ENCODE data around the gene LRTM2. TPM values are rescaled to one million over a fixed set of nuclear protein-coding genes. Genes with fewer than 3 reads are reported as not detected.

LRTM2 gene
- polyA plus RNA-seq, 1 donor, result 0.13 TPM

GRCh38 chr12:1845427-1845826 lies 25.1 kb downstream of the LRTM2 start:
- no CpG with 5 or more reads among the region's 14 CpGs for WGBS (ENCODE audit: insufficient coverage, low lambda C conversion rate)
- DNase-seq, result no peak
- Histone ChIP-seq H3K4me3 (ENCODE audit: low read length) (no peak overlapping the region), H3K36me3 (ENCODE audit: control insufficient read depth, insufficient read depth, low read length) (no peaks in the 10 kb centered on the region), H3K27ac (ENCODE audit: low read length) (no peak overlapping the region), H3K9me3 (ENCODE audit: control insufficient read depth, low read depth, low read length) (no peaks in the 10 kb centered on the region), H3K27me3 (ENCODE audit: control insufficient read depth, insufficient read depth, low read length) (peaks cover 8% of the 10 kb centered on the region), H3K4me1 (ENCODE audit: control insufficient read depth, insufficient read depth, low read length) (no peaks in the 10 kb centered on the region)

GRCh38 chr12:1845886-1846285 lies 25.5 kb downstream of the LRTM2 start:
- no peak overlapping the region for H3K27ac ChIP-seq (ENCODE audit: low read length)
- H3K4me1 ChIP-seq (ENCODE audit: control insufficient read depth, insufficient read depth, low read length), result no peaks in the 10 kb centered on the region
- WGBS (ENCODE audit: insufficient coverage, low lambda C conversion rate), result no CpG with 5 or more reads among the region's 5 CpGs
- H3K27me3 ChIP-seq (ENCODE audit: control insufficient read depth, insufficient read depth, low read length), result peaks cover 8% of the 10 kb centered on the region
- no peaks in the 10 kb centered on the region for H3K36me3 ChIP-seq (ENCODE audit: control insufficient read depth, insufficient read depth, low read length)
- H3K4me3 ChIP-seq (ENCODE audit: low read length), result no peak overlapping the region
- no peak for DNase-seq
- no peaks in the 10 kb centered on the region for H3K9me3 ChIP-seq (ENCODE audit: control insufficient read depth, low read depth, low read length)

DNA sequence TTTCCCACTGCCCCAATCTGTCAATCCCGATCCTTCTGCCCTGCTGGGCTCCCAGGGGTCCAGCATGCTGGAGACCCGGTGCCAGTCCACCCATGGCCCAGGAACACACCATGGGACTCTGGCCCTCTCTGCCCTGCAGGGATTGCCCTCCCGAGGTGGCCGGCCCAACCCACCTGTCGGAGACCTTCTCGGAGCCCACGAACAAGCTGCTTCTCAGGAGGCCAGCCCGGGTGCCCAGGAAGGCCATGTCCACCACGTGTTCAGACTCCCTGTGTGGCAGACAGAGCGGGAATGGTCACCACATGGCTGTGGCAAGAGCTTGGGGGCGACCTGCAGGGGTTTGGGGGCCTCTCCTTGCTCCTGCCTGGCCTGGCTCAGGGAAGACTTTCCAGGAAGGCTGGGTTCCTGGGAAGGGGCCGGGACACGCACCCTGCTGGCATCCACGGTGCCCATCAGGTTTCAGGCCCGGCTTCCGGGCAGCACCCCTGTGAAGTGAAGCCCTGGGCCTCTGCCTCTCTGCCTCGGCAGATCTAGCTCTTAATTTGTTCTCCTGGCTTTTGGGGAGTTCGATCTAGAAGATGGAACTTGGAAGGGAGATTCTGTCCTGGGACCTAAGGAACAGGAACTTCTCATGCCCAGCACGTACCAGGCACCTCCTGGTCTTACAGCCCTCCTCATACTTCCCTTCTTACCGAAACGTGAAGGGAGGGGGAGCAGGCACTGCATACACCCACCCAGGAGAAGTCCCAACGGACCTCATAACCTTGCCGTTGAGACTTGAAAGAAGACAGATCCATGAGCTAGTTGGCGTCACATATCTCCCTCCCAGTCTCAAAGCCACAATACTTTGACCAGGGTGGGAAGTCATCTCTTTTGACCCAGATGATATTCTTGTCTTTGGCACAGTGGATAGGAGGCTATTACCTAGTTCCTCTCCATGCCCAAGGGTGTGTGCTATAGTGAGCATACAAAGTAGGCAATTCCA lies 26.3 kb downstream of the LRTM2 start:
- DNase-seq, result no peak
- no peaks in the 10 kb centered on the region for H3K9me3 ChIP-seq (ENCODE audit: control insufficient read depth, low read depth, low read length)
- H3K4me1 ChIP-seq (ENCODE audit: control insufficient read depth, insufficient read depth, low read length), result no peaks in the 10 kb centered on the region
- H3K27me3 ChIP-seq (ENCODE audit: control insufficient read depth, insufficient read depth, low read length), result peaks cover 8% of the 10 kb centered on the region
- WGBS (ENCODE audit: insufficient coverage, low lambda C conversion rate), result no CpG with 5 or more reads among the region's 24 CpGs
- no peaks in the 10 kb centered on the region for H3K36me3 ChIP-seq (ENCODE audit: control insufficient read depth, insufficient read depth, low read length)
- no peak overlapping the region for H3K4me3 ChIP-seq (ENCODE audit: low read length)
- H3K27ac ChIP-seq (ENCODE audit: low read length), result no peak overlapping the region

GRCh38 chr12:1847411-1847810 lies 27.0 kb downstream of the LRTM2 start:
- Histone ChIP-seq H3K36me3 (ENCODE audit: control insufficient read depth, insufficient read depth, low read length) (no peaks in the 10 kb centered on the region), H3K4me1 (ENCODE audit: control insufficient read depth, insufficient read depth, low read length) (no peaks in the 10 kb centered on the region), H3K27ac (ENCODE audit: low read length) (no peak overlapping the region), H3K27me3 (ENCODE audit: control insufficient read depth, insufficient read depth, low read length) (peaks cover 8% of the 10 kb centered on the region), H3K9me3 (ENCODE audit: control insufficient read depth, low read depth, low read length) (no peaks in the 10 kb centered on the region), H3K4me3 (ENCODE audit: low read length) (no peak overlapping the region)
- WGBS (ENCODE audit: insufficient coverage, low lambda C conversion rate), result no CpG with 5 or more reads among the region's 4 CpGs
- no peak for DNase-seq

- H3K4me3 ChIP-seq (ENCODE audit: low read length), result no peak overlapping the region
- H3K27me3 ChIP-seq (ENCODE audit: control insufficient read depth, insufficient read depth, low read length), result peaks cover 4% of the 10 kb centered on the region
- no peak for DNase-seq
- 52% methylated on average over 3 of the region's 10 CpGs for WGBS (ENCODE audit: insufficient coverage, low lambda C conversion rate)
- no peaks in the 10 kb centered on the region for H3K9me3 ChIP-seq (ENCODE audit: control insufficient read depth, low read depth, low read length)
- H3K27ac ChIP-seq (ENCODE audit: low read length), result no peak overlapping the region
- no peaks in the 10 kb centered on the region for H3K4me1 ChIP-seq (ENCODE audit: control insufficient read depth, insufficient read depth, low read length)
- H3K36me3 ChIP-seq (ENCODE audit: control insufficient read depth, insufficient read depth, low read length), result no peaks in the 10 kb centered on the region
These were observed 27.8 kb downstream of the LRTM2 start for GRCh38 chr12:1848146-1848545.

- Histone ChIP-seq H3K27me3 (ENCODE audit: control insufficient read depth, insufficient read depth, low read length) (no peaks in the 10 kb centered on the region), H3K36me3 (ENCODE audit: control insufficient read depth, insufficient read depth, low read length) (no peaks in the 10 kb centered on the region), H3K4me3 (ENCODE audit: low read length) (no peak overlapping the region), H3K4me1 (ENCODE audit: control insufficient read depth, insufficient read depth, low read length) (no peaks in the 10 kb centered on the region), H3K9me3 (ENCODE audit: control insufficient read depth, low read depth, low read length) (no peaks in the 10 kb centered on the region), H3K27ac (ENCODE audit: low read length) (no peak overlapping the region)
- DNase-seq, result no peak
- no CpG with 5 or more reads among the region's 6 CpGs for WGBS (ENCODE audit: insufficient coverage, low lambda C conversion rate)
These were observed 28.4 kb downstream of the LRTM2 start for GRCh38 chr12:1848745-1849144.

GRCh38 chr12:1851151-1851701 lies 30.9 kb downstream of the LRTM2 start:
- H3K4me3 ChIP-seq (ENCODE audit: low read length), result no peak overlapping the region
- WGBS (ENCODE audit: insufficient coverage, low lambda C conversion rate), result 50% methylated on average over 1 of the region's 7 CpGs
- H3K36me3 ChIP-seq (ENCODE audit: control insufficient read depth, insufficient read depth, low read length), result no peaks in the 10 kb centered on the region
- peak in 1 of 2 donors; percentile 13 for DNase-seq
- no peak overlapping the region for H3K27ac ChIP-seq (ENCODE audit: low read length)
- H3K9me3 ChIP-seq (ENCODE audit: control insufficient read depth, low read depth, low read length), result no peaks in the 10 kb centered on the region
- H3K27me3 ChIP-seq (ENCODE audit: control insufficient read depth, insufficient read depth, low read length), result no peaks in the 10 kb centered on the region
- no peaks in the 10 kb centered on the region for H3K4me1 ChIP-seq (ENCODE audit: control insufficient read depth, insufficient read depth, low read length)

DNA sequence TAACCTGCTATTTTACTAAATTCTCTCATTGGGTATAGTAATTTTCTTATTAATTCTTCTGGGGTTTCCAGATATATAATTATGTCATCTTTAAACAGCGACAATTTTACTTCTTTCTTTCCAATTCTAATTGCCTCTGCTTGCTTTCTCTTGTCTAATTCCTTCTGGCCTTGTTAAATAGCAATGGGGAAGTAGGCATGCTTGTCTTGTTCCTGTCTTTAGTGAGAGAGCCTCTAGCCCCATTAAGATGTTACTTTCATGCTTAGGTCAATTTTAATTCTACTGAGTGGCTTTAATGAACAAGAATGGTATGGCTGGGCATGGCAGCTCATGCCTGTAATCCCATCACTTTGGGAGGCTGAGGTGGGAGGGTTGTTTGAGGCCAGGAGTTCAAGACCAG lies 31.7 kb downstream of the LRTM2 start:
- DNase-seq, result no peak
- no peaks in the 10 kb centered on the region for H3K9me3 ChIP-seq (ENCODE audit: control insufficient read depth, low read depth, low read length)
- no peak overlapping the region for H3K27ac ChIP-seq (ENCODE audit: low read length)
- H3K4me1 ChIP-seq (ENCODE audit: control insufficient read depth, insufficient read depth, low read length), result no peaks in the 10 kb centered on the region
- no peaks in the 10 kb centered on the region for H3K36me3 ChIP-seq (ENCODE audit: control insufficient read depth, insufficient read depth, low read length)
- no peak overlapping the region for H3K4me3 ChIP-seq (ENCODE audit: low read length)
- WGBS (ENCODE audit: insufficient coverage, low lambda C conversion rate), result 100% methylated on average over 1 of the region's 1 CpG
- no peaks in the 10 kb centered on the region for H3K27me3 ChIP-seq (ENCODE audit: control insufficient read depth, insufficient read depth, low read length)

DNA sequence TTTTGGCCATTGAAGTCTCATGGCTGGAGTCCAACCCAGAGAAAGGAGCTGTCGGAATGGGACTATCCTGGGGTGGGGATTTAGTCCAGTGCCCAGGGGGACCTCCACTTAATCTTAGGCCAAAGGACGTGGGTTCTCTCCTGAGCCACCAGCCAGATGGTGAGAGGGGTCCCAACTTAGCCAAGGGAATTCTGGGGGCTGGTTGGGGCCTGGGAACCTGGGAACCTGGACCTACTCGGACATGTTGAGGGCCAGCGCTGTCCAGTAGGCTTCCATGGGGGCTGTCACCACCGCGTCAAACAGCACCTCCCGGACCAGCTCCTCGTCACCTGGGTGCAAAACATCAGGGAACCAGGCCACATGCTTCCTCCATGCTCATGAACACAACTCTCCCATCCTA lies 33.4 kb downstream of the LRTM2 start:
- H3K9me3 ChIP-seq (ENCODE audit: control insufficient read depth, low read depth, low read length), result no peaks in the 10 kb centered on the region
- no CpG with 5 or more reads among the region's 8 CpGs for WGBS (ENCODE audit: insufficient coverage, low lambda C conversion rate)
- no peaks in the 10 kb centered on the region for H3K27me3 ChIP-seq (ENCODE audit: control insufficient read depth, insufficient read depth, low read length)
- no peak overlapping the region for H3K27ac ChIP-seq (ENCODE audit: low read length)
- no peaks in the 10 kb centered on the region for H3K36me3 ChIP-seq (ENCODE audit: control insufficient read depth, insufficient read depth, low read length)
- no peak overlapping the region for H3K4me3 ChIP-seq (ENCODE audit: low read length)
- H3K4me1 ChIP-seq (ENCODE audit: control insufficient read depth, insufficient read depth, low read length), result no peaks in the 10 kb centered on the region
- no peak for DNase-seq

DNA sequence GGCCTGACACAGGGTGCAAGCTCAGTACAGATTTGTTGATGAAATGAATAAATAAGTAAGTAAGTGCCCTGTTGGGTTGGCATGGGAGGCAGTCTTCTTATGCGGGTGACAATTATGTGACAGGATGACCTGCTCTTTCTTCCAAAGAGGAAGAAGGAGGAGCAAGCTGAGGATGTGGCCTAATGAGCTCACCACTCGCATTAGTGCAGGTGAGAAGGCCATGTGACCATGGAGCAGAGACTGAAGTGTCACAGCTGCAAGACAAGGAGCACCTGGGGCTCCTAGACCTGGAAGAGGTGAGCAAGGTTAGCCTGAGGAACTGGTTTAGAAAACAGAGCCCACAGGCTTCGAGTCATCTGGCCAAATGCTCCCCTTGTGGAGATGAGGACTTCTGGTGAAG lies 34.9 kb downstream of the LRTM2 start:
- Histone ChIP-seq H3K36me3 (ENCODE audit: control insufficient read depth, insufficient read depth, low read length) (no peaks in the 10 kb centered on the region), H3K27me3 (ENCODE audit: control insufficient read depth, insufficient read depth, low read length) (no peaks in the 10 kb centered on the region), H3K27ac (ENCODE audit: low read length) (no peak overlapping the region), H3K4me1 (ENCODE audit: control insufficient read depth, insufficient read depth, low read length) (no peaks in the 10 kb centered on the region), H3K4me3 (ENCODE audit: low read length) (no peak overlapping the region), H3K9me3 (ENCODE audit: control insufficient read depth, low read depth, low read length) (no peaks in the 10 kb centered on the region)
- DNase-seq, result no peak
- no CpG with 5 or more reads among the region's 3 CpGs for WGBS (ENCODE audit: insufficient coverage, low lambda C conversion rate)
